ENCODE results near the gene NUP188.
"Not testable (repeated sequence)": the region's sequence is repeated elsewhere in the genome, so short reads cannot be mapped to it uniquely, and the experiment has no call there.

Gene NUP188

DNA sequence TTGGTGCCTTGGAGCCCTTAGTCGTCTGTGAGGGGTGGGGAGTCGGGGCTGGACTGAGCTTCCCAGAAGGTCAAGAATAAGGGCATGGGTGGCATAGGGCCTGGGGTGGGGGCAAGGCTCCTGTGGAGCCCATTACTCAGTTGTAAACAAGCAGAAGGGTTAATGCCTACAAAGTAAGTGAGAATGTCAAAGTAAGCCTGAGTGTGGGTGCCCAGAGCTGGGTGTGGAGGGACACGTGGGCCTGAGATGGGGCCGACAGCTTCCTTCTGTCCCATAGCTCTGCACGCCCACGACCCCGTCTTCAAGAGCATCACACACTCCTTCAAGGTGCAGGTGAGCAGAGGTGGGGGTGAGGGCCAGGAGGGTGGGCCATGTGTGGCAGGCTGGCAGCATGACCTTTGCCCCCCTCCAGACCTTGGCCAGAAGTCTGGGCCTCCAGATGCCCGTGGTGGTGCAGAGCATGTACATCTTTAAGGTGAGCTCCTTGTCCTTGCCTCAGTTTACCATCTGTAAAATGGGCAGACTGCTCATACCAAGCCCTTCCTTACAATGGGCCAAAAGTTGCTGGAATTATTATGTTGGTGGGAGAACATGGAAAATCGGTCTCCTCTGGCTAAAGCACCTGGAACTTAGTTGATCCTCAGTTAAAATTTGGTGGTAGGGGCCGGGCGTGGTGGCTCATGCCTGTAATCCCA, 11.2 kb upstream of the NUP188 start:
- TF ChIP-seq CTCF (IDR thresholded peaks at IDR 0.05; ENCODE audit: low read depth, low read length) = no peak
- DNase-seq (ENCODE audit: extremely low read depth, low read depth) = no peak

GRCh38 chr9:128937310-128938165, 10.0 kb upstream of the NUP188 start:
- DNase-seq (ENCODE audit: extremely low read depth, low read depth) = no peak
- no peak for TF ChIP-seq CTCF (IDR thresholded peaks at IDR 0.05; ENCODE audit: low read depth, low read length)

- DNase-seq (ENCODE audit: extremely low read depth, low read depth) = no peak
- TF ChIP-seq CTCF (IDR thresholded peaks at IDR 0.05; ENCODE audit: low read depth, low read length) = no peak
Measured at GRCh38 chr9:128940271-128940921, 7.1 kb upstream of the NUP188 start.

DNA sequence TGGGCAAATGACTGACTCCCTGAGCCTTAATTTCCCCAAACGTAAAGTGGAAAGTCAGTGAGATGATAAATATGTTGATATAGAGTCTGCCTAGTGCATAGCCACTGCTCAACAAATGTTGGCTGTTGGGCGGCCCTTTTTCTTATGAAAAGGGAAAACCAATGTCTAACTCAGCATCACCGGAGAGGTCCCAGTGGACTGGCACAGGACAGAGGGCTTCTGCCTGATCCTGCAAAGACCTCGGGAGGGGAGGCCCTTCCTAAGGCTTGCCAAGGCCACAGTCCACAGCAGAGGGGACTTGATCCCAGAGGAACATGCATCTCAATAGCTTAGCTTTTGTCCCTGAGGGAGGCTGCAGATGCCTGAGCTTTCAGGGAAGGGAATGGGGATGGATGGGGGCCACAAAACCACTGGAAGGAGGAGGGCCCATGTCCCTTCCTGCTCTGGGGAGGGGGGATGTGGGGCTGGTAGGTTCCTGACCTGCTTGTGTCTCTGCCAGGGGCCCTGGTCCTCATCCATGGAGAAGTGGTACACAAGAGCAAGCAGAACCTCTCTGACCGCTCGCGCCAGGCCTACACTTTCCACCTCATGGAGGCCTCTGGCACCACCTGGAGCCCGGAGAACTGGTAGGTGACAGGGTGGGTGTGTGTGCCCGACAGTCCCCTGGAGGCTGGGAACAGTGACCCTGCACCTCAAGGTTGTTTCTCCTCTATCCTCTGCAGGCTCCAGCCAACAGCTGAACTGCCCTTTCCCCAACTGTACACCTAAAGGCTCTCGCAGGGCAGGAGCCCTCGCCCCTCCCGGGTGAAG, 6.3 kb upstream of the NUP188 start:
- DNase-seq (ENCODE audit: extremely low read depth, low read depth) = no peak
- no peak for TF ChIP-seq CTCF (IDR thresholded peaks at IDR 0.05; ENCODE audit: low read depth, low read length)

- DNase-seq (ENCODE audit: extremely low read depth, low read depth) = no peak
- no peak for TF ChIP-seq CTCF (IDR thresholded peaks at IDR 0.05; ENCODE audit: low read depth, low read length)
Measured at GRCh38 chr9:128943832-128944620, 3.5 kb upstream of the NUP188 start.

DNA sequence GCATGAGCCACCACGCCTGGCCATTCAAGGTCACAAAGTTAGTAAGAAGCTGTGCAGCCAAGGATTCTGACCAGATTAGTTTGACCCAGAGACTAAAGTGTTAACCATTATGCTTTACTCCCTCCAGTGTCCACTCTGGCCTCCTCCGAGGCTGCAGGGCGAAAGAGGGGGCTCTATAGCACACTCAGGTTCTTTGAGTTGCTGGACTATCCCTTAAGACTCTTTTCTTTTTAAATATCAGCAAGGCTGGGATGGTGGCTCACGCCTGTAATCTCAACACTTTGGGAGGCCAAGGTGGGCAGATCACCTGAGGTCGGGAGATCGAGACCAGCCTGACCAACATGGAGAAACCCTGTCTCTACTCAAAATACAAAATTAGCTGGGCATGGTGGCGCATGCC, 2.5 kb upstream of the NUP188 start:
- DNase-seq (ENCODE audit: extremely low read depth, low read depth) = not testable (repeated sequence)
